Measurements from ENCODE around the gene NHERF2.

NHERF2 gene

DNA sequence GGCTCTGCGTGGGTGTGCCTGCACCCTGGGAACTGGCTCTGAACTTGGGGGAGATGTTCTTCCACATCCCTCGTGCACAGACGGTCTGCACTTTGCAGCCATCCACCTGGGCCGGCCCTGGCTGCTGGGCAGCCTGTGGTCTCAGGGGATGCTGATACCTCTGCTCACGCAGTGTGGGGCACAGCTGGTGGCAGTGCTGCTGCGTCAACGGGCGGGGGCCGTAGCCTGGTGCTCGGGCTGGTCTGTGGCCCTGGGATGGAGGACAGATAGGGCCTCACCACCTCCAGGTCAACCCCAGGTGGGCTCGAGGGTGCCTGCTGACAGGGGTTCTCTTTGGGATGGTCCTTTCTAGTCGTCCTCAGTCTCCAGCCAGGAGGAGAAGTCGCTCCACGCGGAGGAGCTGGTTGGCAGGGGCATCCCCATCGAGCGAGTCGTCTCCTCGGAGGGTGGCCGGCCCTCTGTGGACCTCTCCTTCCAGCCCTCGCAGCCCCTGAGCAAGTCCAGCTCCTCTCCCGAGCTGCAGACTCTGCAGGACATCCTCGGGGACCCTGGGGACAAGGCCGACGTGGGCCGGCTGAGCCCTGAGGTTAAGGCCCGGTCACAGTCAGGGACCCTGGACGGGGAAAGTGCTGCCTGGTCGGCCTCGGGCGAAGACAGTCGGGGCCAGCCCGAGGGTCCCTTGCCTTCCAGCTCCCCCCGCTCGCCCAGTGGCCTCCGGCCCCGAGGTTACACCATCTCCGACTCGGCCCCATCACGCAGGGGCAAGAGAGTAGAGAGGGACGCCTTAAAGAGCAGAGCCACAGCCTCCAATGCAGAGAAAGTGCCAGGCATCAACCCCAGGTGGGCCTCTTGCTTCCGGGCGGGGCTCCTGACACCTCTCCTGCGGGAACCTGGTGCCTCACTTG, 57.4 kb downstream of the NHERF2 start:
- DNase-seq = no peak

DNA sequence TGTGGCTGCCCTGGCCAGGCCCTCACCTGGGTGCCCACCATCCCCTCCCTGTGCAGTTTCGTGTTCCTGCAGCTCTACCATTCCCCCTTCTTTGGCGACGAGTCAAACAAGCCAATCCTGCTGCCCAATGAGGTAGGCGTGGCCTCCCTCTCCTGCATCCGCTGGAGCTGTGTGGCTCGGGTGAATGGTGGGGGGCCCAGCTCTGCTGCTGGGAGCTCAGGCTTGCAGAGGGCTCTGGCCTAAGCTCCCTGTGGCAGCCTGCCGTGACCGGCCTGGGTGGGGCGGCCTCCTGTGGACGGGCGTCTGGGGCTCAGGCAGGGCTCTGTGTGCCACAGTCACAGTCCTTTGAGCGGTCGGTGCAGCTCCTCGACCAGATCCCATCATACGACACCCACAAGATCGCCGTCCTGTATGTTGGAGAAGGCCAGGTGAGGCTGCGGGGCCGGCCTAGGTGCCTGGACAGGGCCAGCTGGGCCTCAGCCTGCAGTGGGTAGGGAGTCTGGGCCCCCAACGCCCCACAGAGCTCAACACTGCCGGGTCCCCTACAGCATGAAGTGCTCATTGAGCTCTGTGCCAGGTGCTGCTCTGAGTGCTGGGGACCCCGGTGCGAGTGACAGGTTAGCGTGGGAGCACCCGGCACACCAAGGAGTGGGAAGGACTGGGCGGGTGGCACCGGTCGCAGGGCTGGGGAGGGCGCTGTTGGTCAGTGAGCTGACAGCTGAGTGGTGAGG, 58.4 kb downstream of the NHERF2 start:
- DNase-seq = no peak

DNA sequence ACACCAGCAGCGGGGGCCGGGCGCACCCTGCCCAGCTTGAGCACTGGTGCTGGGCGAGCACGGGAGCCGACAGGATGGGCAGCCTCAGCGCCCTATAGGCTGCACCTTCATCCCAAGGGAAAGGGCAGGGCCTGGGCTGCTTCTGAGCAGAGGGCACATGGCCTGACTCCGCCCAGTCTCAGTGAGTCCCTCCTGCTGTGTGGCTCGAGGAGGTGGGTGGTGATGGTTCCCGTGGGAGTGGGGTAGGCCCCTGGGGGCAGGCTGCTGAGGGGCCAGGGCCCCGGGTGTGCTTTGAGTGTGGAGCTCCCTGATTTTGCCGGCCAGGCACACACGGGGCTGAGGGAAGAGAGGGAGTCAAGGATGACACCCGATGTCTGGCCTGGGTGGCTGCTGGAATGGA, 59.0 kb downstream of the NHERF2 start:
- no peak for DNase-seq

DNA sequence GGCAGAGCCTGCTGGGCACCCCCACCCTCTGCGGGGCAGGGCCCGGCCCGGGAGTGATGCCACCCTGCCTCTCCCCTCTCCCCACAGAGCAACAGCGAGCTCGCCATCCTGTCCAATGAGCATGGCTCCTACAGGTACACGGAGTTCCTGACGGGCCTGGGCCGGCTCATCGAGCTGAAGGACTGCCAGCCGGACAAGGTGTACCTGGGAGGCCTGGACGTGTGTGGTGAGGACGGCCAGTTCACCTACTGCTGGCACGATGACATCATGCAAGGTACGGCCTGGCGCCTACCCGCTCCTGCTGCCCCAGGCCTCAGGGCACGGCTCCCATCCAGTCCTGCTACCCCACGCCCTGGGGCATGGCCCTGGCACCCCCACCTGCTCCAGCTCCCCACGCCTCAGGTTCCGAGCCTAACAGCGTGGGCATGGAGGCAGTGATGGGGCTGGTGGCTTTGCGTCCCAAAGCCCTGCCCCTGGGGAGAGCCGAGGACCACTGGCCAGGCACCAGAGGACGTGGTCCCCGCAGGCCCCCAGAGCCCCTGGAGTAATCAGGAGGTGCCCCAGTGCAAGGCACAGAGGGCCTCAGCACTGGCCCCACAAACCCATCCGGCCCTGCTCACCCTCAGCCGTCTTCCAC, 59.5 kb downstream of the NHERF2 start:
- DNase-seq = no peak

DNA sequence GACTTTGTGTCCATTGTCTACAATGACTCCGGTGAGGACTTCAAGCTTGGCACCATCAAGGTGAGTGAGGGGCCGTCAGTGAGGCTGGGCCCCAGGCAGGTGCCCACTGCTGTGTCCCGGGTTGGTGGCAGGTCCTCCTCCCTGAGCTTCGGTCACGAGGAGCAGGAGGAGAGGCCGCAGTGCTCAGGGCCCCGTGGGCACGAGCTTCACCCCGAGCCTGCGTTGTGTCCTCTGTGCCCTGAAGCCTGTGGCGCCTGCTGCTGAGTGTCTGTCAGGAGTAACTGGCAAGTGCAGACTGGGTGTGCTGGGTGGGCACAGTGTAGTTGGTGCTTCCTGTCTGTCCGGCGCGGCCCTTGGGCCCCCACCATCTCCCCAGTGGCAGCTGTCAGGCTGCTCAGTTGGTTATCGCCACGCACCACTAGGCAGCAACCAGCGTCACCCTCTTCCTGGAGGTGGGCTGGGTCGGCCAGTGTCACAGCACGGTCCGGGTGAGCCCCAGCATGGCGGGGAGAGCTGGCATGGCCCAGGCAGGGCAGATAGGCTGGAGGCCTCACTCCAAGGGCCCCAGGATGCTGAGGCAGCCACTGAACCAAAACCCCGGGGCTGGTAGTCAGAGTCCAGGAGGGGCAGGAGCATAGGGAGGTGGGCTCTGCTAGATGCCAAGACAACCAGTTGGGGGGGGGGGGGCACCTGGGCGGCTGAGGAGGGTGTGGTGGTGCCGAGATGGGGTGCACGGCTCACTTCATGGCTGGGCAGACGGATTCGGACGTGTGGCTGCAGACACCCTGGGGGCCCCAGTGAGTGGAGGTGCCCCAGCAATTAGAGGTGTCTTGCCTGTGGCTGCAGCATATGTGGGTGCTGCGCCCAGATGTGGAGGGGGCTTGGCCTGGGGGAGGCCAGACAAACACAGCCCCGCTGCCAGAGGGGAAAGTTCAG, 60.4 kb downstream of the NHERF2 start:
- no peak for DNase-seq

DNA sequence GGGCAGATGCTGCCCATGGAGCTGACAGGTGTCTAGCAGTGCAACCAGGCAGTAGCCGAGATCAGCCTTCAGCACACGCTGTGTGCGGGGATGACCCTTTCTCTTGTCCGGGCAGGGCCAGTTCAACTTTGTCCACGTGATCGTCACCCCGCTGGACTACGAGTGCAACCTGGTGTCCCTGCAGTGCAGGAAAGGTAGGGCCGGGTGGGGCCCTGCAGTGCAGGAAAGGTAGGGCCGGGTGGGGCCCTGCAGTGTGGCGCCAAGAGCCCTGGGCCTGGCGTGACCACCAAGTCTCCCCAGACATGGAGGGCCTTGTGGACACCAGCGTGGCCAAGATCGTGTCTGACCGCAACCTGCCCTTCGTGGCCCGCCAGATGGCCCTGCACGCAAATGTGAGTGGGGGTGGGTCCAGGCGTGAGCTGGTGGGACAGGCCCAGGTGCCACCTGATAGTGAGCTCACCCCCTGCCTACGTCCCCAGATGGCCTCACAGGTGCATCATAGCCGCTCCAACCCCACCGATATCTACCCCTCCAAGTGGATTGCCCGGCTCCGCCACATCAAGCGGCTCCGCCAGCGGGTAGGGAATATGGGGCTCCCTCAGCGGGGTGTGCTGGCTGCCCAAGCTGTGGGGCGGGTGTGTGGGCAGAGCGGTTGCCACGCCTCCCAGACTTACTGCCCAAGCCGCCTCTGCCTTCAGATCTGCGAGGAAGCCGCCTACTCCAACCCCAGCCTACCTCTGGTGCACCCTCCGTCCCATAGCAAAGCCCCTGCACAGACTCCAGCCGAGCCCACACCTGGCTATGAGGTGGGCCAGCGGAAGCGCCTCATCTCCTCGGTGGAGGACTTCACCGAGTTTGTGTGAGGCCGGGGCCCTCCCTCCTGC, 61.3 kb downstream of the NHERF2 start:
- no peak for DNase-seq
